HG02840 (cell line): ENCODE results near the gene C15orf39.
"Not testable (repeated sequence)": the region's sequence is repeated elsewhere in the genome, so short reads cannot be mapped to it uniquely, and the experiment has no call there.

Experiments
- ATAC-seq: cut with Tn5 transposase; IDR thresholded peaks from one replicate; pipeline ENCODE4 v1.9.1; 2021; ENCODE audit warnings: mild to moderate bottlenecking, moderate library complexity, moderate number of reproducible peaks; ENCODE audit not compliant: unreplicated experiment, low FRiP score

The C15orf39 gene

DNA sequence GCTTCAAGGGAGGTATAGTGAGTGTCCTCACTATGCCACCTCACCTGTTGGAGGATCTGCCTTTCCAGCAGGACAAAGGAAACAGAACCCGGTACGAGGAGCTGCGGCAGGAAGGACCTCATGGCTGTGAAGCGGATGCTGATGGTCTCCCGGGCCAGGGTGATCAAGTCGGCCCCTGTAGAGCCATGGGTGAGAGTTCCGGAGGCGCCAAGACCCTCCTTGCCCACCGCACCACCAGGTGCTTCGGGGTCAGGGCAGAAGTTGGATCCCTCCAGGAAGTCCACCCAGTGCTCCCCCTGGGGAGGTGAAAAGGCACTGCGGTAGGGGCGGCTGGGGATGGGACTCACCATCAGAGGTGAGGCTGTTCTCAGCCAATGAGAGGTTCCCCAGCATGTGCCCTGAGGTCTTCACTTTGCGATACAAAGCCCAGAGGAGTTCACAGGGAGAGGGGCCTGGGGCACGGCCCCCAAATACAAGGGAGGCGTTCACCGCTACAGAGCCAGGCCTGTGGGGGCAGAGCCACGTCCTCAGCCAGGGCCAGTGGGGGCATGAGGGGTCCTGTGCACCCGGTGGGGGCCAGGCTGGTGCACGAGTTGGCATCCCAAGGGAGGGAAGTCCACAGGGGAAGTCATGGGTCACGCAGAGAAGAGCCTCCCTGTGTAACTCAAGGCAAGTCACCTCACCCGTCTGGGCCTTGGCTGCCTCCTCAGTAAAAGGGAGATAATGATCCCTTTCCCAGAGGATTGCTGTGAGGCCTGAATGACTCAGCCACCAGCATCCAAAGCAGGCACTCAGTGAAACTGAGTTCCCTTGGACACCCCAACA lies 27.7 kb downstream of the C15orf39 start:
- no peak for ATAC-seq

DNA sequence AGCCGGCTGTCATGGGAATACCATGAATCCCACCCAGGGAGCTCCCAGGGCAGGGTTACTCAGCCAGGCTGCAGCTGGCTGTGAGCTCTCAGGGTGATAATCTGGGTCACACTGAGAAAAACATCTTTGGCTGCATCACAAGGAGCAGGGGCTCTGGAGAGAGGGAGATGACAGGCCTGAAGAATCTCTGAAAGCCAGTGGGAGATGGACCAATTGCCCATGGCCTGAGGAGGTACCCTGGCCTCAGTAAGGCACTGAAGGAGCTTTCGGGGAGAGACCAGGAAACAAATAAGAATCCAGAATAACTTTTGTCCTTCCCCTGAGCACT lies 28.3 kb downstream of the C15orf39 start:
- no peak for ATAC-seq

DNA sequence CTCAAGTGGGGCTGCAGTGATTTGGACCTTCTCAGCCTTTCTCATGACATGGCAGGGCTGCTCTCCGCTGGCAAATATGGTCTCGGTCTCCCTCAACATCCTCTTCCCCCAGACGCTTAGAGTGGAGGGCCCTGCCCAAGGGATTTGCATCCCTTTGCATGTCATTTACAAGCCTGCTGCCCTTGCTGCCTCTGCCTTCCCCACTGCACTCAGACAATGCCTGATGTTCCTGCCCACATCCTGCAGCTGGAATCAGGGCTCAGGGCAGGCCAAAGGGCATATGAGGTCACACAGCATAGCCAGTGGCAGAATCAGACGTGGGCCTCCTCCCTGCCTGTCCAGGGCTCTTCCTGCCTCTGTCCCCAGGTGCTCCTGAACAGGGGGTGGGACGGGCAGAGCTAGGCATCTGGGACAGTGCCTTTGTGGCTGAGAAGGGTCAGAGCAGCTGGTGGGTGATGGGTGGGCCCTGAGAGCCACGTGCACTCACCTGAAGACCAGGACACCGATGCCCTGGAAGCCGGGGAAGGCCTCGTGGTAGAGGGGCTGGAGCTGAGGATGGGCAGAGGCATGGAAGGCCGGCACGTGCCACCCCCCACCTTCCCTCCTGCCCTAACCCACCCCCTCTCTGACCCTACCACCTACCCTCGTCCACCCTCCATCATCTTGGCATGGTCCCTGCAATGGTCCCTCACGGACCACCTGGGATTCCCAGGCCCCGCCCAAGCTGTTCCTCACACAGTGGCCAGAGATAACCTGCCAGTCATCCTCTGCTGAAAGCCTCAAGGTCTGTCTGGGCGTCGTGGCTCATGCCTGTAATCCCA lies 29.1 kb downstream of the C15orf39 start:
- no peak for ATAC-seq

DNA sequence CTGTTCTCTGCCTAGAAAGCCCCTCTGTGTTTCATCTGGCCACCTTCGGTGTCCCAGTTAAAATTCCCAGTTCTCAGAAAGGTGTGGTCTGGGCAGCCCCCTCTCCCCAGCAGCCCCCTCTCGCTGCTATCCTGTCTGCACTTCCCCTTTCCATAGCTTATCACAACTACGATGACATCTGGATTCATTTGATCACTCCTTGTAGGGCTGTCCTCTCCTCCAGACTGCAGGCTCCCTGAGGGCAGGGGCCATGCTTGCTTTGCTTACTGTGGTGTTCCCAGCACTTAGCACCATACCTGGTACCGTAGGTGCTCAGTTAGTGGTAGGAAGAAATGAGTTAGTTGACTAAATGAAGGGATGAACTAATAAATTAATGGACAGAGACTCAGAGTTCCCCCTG lies 30.2 kb downstream of the C15orf39 start:
- no peak for ATAC-seq

DNA sequence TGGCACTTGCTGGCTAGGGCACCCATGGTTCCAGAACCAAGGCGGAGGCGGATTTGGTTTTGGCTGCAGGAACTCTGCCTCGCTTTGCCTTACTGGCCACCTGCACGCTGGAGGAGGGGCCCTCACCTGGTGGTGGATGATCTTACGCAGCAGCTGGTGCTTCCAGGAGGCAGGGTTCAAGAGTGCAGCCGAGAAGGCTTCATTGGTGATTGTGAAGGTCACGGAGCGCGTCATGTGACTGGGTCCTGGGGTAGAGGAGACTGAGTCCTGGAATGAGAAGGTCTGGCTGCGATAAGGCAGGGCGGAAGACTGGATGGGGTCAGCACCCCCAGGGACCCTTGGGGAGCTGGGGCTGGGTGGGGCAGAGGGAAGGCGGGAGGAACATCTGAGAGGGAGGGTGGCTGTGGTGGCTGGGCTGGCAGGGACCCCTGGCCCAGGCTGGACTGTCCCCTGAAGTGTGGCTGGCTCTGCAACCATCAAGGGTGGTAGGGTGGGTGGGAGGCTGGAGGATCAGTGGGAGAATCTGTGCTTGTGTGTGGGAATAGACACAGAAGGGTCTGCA lies 30.7 kb downstream of the C15orf39 start:
- ATAC-seq = no peak

DNA sequence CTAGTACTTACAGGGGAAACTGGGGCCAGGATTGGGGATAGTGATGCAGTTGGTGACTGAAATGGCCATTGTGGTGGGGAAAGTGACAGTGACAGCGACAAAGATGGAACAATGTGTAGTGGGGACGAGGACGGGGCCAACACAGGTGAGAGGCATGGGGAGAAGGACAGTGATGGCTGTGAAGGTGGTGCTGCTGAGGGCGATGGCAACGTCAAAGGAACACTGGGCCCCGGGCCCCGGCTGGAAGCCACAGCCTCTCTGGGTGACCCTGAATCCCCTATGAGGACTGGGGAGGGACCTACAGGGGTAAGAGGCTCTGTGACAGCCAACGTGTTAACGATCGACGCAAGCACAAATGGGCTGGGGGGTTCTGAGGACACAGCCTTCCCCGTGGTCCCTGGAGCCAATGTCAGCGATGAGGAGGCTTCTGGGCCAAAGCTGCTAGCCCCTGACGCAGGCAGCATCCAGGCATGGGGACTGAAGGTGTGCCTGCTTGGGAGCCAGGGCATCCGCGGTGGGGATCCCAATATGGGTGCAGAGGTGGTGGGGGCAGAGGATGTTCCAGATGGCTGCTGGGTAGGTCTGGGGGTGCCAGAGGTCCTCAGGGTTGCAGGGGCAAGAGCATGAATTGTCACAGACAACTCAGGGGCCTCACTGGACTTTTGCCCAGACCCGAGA lies 31.3 kb downstream of the C15orf39 start:
- ATAC-seq = no peak

DNA sequence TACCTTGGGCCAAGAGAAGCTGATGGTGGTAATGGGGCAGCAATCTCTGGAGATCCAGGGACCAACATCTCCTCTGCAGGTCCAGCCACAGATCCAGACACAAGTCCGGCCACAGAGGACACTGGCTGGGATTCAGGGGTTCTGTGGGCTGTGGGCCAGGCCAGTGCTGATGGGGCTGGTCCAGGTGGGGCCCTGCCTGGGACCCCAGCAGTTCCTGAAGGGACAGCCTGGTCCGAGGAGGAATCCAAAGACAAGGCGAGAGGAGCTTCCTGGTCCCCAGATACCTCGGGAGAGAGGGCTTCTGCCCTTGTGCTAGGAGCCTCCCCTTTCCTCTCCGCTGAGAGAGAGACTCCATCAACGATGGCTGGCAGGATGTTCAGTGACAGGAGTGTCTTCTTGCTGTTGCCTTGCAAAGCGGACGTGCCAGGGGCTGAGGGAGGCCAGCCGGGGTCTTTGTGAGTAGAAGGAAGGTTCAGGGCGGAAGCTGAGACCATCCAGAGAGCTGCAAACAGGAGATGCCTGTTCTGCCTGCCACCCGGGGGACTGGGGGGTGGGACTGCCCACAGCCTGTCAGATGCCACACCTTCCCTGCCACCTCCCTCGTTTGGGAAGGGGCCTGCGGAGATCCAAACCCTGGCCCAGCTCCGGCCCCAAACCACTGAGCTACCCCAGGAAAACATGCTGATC lies 32.0 kb downstream of the C15orf39 start:
- ATAC-seq = no peak

DNA sequence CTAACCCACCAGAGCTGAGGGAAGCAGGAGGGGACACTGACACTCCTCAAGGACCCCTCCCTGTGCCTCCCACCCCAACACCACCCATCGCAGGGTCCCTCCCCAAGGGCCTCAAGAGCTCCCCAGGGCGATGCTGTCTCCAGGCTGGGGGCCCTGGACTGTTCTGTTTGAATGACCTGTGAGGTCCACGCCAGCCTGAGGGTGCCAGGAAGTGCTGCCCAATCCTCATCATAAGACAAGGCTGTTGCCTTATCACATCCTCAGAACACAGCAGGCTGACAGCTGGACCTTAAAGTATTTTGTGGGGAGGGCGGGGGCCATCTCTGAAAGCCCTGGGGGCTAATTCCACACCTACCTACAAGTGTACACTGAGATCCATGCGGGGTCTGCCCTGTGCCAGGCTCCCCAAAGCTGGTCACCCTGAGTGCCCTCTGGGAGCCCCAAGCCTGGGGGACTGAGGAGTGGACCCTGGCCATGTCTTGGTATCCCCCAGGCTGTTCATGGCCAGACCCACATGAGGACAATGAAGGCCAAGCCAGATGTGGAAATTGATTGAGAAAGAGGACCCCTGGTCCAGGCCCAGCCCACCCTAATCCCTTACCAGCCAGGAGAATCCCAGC lies 32.6 kb downstream of the C15orf39 start:
- ATAC-seq = no peak

DNA sequence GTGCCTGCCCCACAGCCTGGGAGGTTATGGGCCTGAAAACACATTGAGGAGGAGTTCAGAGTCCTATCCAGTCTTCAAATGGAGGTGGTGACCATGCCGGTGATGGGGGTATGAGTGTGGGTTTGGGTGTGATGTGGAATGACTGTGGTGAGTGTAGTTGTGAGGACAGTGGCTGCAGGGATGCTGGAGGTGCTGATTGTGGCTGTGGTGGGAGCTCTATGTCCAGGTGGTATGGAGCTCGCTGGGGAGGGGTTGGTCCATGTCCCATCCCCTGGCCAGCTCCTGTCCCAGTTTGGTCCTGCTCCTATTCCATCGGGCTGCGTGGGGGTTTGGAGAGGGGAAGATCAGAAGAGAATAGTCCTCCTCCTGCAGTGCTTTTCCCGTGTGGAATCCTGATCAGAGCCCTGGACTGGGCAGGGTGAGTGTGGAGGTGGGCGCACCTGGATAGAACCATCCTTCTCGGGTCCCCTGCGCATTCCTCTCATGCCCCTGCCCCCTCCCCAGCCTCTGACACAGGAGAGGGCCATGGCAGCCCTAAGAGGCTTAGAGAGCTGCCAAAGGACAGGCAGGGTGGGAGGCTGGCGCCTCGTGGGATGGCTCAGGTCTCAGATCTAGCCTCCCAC lies 33.5 kb downstream of the C15orf39 start:
- ATAC-seq = no peak

DNA sequence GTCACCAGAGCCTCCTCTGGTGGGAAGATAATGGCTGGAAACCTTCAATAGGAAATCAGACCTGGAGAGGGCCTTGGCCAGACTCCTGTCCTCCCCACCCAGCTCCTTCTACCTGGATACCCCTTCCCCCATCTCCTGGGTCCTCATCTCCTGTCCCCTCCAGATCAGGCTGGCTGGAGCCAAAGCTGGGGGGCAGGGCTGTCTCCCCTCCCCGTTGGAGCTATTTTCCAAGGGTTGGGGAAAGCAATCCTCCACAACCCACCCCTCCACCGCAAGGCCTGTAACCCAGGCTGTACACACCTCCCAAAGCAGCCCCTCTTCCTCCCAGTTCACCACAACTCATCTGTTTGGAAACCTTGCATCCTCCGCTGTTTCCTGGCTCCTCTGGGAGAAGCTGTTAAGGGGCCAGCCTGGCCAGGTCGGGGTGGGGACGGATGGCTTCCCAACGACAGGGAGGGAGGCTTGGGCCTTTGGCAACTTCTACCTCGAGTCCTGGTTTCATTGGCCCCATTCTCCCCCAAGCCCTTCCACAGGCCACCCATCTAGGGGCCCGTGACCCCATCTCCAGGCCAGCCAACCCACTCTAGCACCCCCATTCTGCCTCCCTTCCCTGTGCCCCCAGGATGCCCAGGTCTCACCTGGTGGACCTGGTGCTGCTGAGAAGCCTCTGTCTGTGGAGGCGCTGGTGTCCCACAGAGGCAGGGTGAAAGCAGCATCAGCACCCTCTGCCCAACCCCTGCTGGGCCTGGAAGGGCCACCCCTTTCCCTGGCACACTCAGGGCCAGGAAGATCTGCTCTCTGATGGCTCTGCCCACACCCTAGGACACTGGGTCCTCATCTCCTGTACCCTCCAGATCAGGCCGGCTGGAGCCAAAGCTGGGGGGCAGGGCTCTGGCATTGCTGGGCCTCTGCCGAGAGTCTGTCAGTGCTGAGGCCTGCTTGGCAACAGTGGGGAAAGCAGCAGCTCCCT lies 34.4 kb downstream of the C15orf39 start:
- ATAC-seq = no peak

DNA sequence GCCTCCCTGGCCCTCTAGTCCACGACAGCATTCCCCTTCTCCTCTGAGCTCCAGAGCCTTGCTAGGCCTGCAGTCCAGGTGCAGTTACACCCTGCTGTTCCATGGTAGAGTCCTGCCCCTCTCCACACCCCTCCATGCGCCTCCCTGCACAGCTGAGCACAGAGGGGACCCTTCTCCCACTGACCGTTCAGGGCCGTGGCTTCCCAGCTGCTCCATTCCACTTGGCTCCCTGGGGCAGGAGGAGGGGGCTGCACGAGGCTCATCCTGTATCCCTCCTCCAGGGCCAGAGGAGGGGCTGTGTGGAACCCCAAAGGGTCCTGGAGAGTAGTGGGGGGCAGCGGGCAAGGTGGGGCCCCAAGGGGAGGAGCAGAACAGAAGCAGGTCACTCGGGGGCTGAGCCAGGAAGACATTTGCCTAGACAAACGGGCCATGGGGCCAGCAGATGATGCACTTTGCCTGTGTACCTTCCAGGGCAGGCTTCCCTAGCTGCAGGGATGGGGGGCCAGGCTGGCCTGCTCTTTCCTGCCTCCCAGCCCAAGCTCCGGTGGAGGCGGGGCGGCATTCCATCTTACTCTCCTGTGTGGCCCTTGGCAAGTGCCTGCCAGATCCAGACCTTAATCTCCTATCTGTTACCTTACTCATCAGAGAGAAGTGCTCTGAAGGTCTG lies 35.8 kb downstream of the C15orf39 start:
- no peak for ATAC-seq

DNA sequence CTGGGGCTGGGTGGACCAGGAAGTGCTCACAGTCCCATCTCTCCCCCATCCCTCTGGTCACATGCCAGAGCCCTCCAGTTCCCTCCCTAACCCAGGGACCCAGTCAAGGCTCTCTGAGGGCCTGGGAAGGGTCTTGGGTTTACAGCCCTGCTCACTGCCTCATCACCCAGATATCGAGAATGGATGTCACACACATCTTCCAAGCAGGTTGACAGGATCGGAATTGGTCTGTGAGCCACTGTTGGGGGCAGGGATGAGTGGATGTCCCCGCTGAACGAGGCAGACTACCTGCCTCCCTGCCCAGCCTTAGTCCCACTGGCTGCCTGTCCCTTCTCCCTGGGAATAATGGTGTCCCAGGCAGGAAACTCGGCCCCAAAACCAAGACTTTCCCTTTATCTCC lies 36.5 kb downstream of the C15orf39 start:
- no peak for ATAC-seq

DNA sequence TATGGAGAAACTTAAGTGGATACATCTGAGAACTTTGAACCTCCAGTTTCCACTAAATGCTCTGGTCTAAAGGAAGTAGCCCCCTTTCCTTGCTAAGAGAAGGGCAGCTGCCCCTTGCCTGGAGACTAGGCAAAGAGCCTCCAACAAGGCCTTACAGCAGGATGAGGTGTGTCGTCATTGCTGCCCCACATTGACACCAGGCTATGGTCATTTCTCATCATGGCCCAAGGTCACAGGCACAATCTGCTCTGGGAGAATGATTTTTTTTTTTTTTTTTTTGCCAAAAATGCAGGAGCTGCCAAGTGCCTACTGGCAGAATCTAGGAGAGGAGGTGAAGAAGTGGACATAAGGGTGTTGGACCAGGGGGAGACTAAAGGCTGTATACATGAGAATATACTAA lies 44.1 kb downstream of the C15orf39 start:
- not testable (repeated sequence) for ATAC-seq

DNA sequence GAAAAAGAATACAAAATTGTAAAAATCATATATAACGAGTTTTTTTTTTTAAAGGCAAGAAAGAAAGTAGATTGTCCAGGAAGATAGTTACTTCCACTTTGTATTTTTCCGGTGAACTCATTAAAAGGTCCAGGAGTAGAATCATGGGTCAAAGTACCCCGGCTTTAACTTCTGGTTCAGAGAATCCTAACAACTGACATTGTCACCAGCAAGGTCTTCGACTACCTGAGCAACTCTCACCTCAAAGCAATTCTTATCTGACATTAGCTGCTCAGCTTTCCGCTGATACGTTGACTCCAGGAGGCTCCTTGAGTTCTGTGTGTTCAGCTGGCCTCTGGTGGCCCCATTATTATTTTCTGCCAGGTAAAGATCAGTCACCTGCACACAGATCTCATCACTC lies 47.3 kb downstream of the C15orf39 start:
- not testable (repeated sequence) for ATAC-seq

DNA sequence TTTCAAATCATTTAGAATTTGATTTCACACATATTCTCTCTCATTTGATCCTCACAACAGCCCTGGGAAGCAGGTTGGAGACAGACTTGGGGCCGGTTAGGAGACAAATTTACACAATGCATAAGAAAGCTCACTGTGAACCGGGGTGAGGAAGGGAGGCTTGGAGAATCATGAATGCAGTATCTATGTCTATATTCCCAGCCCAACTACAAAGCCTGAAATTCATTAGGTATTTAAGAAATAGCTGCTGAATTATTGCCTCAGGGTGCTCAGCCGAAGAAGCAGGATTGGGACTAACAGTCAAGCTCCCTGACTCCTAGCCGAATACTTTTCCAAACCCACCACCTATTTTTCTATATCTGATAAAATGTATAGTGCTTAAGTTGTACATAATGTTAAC lies 48.0 kb downstream of the C15orf39 start:
- ATAC-seq = no peak

DNA sequence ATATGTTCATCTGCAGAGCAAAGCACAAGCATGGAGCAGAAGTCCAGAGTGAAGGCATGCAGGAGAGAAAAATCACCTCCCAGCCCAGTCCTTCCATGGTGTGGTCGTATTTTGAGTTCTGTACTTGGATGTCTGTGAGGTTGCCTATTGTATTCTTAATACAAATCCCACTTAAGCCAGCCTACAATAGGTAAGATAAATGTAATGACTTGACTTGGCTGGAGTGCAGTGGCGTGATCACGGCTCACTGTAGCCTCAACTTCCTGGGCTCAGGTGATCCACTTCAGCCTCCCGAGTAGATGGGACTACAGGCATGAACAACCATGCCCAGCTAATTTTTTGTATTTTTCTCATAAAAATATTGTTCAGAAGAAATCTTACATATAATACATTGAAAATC lies 49.7 kb downstream of the C15orf39 start:
- not testable (repeated sequence) for ATAC-seq

DNA sequence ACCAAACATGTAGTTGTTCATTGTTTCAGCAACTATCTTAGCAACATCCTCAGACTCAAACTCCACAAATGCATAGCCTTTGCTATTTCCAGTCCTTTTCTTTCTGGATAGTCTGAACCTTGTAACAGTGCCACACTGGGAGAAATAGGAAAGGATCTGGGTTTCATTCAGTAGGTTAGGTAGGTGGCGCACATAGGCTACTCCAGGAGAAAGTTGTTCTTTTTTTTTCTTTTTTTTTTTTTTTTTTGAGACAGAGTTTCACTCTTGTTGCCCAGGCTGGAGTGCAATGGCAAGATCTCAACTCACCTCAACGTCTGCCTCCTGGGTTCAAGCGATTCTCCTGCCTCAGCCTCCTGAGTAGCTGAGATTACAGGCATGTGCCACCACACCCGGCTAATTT lies 50.6 kb downstream of the C15orf39 start:
- ATAC-seq = not testable (repeated sequence)

DNA sequence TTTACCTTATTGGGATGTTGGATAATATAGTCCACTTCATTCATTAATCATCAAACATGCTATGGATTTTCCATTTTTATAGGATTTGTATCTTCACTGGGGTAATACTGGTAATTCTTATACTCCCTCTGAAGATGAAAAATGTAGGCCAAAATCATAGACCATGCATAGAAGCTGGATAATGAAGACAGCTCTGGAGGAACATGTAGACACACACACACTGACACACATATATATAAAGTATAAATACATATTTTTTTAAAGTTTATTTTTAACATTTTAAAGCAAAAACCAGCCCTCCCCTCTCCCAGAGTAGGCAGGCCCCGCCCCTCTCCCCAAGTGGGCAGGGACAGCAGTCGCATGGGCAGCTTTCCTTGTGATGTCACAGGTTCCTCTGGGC lies 56.4 kb downstream of the C15orf39 start, which contains the start of gene GOLGA6C:
TSS of gene GOLGA6C (plus strand) at position 301 of the 400 bp plus-strand sequence. CDS start 265 bp downstream, outside the sequence.
- ATAC-seq = not testable (repeated sequence)
